ENCODE measurements around the gene MTRR. TPM values are rescaled to one million over a fixed set of nuclear protein-coding genes. Genes with fewer than 3 reads are reported as not detected.
"Not testable (repeated sequence)": the region's sequence is repeated elsewhere in the genome, so short reads cannot be mapped to it uniquely, and the experiment has no call there.

The MTRR gene
- total RNA-seq, 5 donors from 2014 or later (not counting 1 experiment from before 2014, with no cell fraction given) = 66.9 to 90.2 (median 83.0) TPM

DNA sequence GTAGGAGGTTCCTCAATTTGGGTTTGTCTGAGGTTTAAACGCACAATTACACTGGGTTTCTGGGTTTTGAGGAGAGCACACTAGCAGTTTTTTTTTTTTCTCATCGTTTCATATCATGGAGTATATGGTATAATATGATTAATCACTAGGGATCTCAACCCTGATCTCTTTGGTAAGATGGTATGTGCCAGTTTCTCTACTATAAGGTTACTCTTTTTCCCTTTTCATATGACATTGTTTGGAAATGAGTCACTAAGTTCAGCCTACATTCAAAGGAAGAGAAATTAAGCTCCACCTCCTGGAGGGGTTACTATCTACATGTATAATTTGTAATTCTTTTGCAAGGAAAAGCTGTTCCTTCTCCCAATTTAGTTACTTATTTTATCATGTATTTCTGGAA is 35.2 kb downstream of the MTRR start:
- no peak overlapping the region for H3K27ac Mint-ChIP-seq

DNA sequence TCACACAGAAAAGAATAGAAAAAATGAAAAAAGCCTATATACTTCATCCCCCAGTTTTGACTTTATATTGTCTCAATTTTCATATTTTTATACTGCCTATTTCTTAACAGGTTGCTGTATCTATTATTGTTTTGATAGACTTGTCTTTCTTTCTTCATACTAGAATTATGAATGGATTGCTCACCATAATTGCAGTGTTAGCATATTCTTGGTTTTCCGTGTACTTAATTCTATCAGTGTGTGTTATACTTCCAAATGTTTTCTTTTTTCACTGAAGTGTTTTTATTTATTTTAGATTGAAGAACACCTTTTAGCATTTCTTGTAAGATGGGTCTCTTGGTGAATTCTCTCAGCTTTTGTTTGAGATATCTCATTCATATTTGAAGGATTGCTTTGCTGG is 38.7 kb downstream of the MTRR start:
- no peak for DNase-seq
- Mint-ChIP-seq H3K9me3 (peaks cover 11 to 39% (median 35%) of the 10 kb centered on the region in 3 donors), H3K4me3 (no peak overlapping the region), H3K27ac (no peak overlapping the region), H3K27me3 (no peaks in the 10 kb centered on the region), H3K36me3 (peaks cover 86% of the 10 kb centered on the region), H3K4me1 (peaks cover 0 to 5% (median 0%) of the 10 kb centered on the region in 3 donors)
- no peak overlapping the region for H3K4me3 ChIP-seq (ENCODE audit: control insufficient read depth in 1 of 2, extremely low read depth in 1 of 2, low read length in 1 of 2)
- no peaks in the 10 kb centered on the region for H3K27me3 ChIP-seq (replicated peaks in 1 of 2; ENCODE audit: control insufficient read depth in 2 of 2, extremely low read depth in 1 of 2, insufficient read depth in 2 of 2, low read length in 1 of 2)
- ChIA-PET POLR2A (no interaction called here), CTCF (no interaction called here)
- peaks cover 0 to 14% of the 10 kb centered on the region in 2 donors for H3K36me3 ChIP-seq (ENCODE audit: control insufficient read depth in 2 of 2, extremely low read depth in 1 of 2, insufficient read depth in 1 of 2, low read length in 1 of 2)
- H3K4me1 ChIP-seq (ENCODE audit: control insufficient read depth in 1 of 2, extremely low read depth in 1 of 2, insufficient read depth in 2 of 2, low read length in 2 of 2) = no peaks in the 10 kb centered on the region
- WGBS (ENCODE audit: insufficient coverage) = no CpG with 5 or more reads among the region's 1 CpG
- ATAC-seq (replicated peaks in 1 of 4) = no peak
- no peak overlapping the region for H3K27ac ChIP-seq (ENCODE audit: low read length)
- peaks cover 9% of the 10 kb centered on the region for H3K9me3 ChIP-seq

More for the DNA sequence above, 35.2 kb downstream of the MTRR start:
- H3K4me3 Mint-ChIP-seq = no peak overlapping the region
- no peak for DNase-seq
- H3K36me3 Mint-ChIP-seq = peaks cover 84% of the 10 kb centered on the region
- no peak for ATAC-seq (replicated peaks in 1 of 4)
- Histone ChIP-seq H3K4me1 (ENCODE audit: control insufficient read depth in 1 of 2, extremely low read depth in 1 of 2, insufficient read depth in 2 of 2, low read length in 2 of 2) (no peaks in the 10 kb centered on the region), H3K27me3 (replicated peaks in 1 of 2; ENCODE audit: control insufficient read depth in 2 of 2, extremely low read depth in 1 of 2, insufficient read depth in 2 of 2, low read length in 1 of 2) (no peaks in the 10 kb centered on the region), H3K36me3 (ENCODE audit: control insufficient read depth in 2 of 2, extremely low read depth in 1 of 2, insufficient read depth in 1 of 2, low read length in 1 of 2) (peaks cover 0 to 40% of the 10 kb centered on the region in 2 donors), H3K27ac (ENCODE audit: low read length) (no peak overlapping the region), H3K4me3 (ENCODE audit: control insufficient read depth in 1 of 2, extremely low read depth in 1 of 2, low read length in 1 of 2) (no peak overlapping the region), H3K9me3 (peaks cover 9% of the 10 kb centered on the region)
- ChIA-PET POLR2A (no interaction called here), CTCF (no interaction called here)
- WGBS (ENCODE audit: insufficient coverage) = no CpG with 5 or more reads among the region's 2 CpGs
- H3K9me3 Mint-ChIP-seq = peaks cover 9 to 21% (median 19%) of the 10 kb centered on the region in 3 donors
- H3K27me3 Mint-ChIP-seq = no peaks in the 10 kb centered on the region
- peaks cover 0 to 5% (median 0%) of the 10 kb centered on the region in 3 donors for H3K4me1 Mint-ChIP-seq

DNA sequence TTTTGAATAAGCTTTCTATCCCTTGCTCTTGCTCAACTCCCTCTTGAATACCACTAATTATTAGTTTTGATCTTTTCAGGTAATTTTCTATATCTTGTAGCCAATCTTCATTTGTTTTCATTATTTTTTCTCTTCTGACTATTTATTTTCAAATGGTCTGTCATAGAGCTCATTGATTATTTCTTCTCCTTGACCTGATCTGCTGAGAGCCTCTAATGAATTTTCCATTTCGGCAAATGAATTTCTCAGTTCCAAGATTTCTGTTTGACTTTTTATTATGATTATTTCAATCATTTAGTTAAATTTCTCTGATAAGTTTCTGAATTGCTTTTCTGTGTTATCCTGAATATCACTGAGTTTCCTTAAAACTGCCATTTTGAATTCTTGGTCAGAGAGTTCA is 39.4 kb downstream of the MTRR start:
- no CpG with 5 or more reads among the region's 1 CpG for WGBS (ENCODE audit: insufficient coverage)
- Histone ChIP-seq H3K4me1 (ENCODE audit: control insufficient read depth in 1 of 2, extremely low read depth in 1 of 2, insufficient read depth in 2 of 2, low read length in 2 of 2) (no peaks in the 10 kb centered on the region), H3K36me3 (ENCODE audit: control insufficient read depth in 2 of 2, extremely low read depth in 1 of 2, insufficient read depth in 1 of 2, low read length in 1 of 2) (peaks cover 0 to 7% of the 10 kb centered on the region in 2 donors), H3K27me3 (replicated peaks in 1 of 2; ENCODE audit: control insufficient read depth in 2 of 2, extremely low read depth in 1 of 2, insufficient read depth in 2 of 2, low read length in 1 of 2) (no peaks in the 10 kb centered on the region), H3K9me3 (peaks cover 9% of the 10 kb centered on the region), H3K27ac (ENCODE audit: low read length) (no peak overlapping the region), H3K4me3 (ENCODE audit: control insufficient read depth in 1 of 2, extremely low read depth in 1 of 2, low read length in 1 of 2) (no peak overlapping the region)
- ATAC-seq (replicated peaks in 1 of 4) = no peak
- H3K36me3 Mint-ChIP-seq = peaks cover 88% of the 10 kb centered on the region
- H3K4me3 Mint-ChIP-seq = no peak overlapping the region
- no peak for DNase-seq
- ChIA-PET POLR2A (no interaction called here), CTCF (no interaction called here)
- H3K4me1 Mint-ChIP-seq = peaks cover 0 to 5% (median 0%) of the 10 kb centered on the region in 3 donors
- H3K27ac Mint-ChIP-seq = no peak overlapping the region
- H3K9me3 Mint-ChIP-seq = peaks cover 18 to 46% (median 42%) of the 10 kb centered on the region in 3 donors
- H3K27me3 Mint-ChIP-seq = no peaks in the 10 kb centered on the region

DNA sequence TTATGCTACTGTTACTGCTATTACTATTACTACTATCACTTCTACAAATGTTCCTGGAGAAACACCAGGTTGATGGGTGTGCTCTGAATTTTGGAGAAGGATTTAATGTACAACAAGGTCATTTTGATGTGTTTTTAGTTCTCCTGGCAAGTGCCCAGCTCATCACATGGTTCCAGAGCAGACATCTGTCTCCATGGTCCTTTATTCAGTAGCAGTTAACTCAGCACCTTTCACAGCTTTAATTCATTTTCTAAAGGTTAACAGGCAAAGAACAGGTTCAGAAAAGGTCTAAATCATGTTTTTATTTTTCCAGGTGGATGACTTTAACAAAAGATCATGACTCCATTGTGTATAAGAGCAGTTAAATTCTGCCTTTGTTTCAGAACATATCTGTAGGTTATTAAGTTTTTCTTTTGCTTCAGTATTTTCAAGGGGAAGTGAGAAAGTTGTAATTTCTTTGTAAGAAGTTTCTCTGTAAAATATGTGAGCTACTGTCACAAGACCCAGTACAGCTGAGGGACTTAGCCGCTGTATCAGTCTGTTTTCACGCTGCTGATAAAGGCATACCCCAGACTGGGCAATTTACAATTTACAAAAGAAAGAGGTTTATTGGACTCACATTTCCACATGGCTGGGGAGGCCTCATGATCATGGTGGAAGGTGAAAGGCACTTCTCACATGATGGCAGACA is 41.9 kb downstream of the MTRR start:
- peaks cover 0 to 3% of the 10 kb centered on the region in 2 experiments for H3K27me3 ChIP-seq (replicated peaks in 1 of 2; ENCODE audit: control insufficient read depth in 2 of 2, extremely low read depth in 1 of 2, insufficient read depth in 2 of 2, low read length in 1 of 2)
- peaks cover 9% of the 10 kb centered on the region for H3K9me3 ChIP-seq
- ChIA-PET POLR2A (no interaction called here), CTCF (no interaction called here)
- ATAC-seq (replicated peaks in 1 of 4) (no peak), DNase-seq (no peak)
- Mint-ChIP-seq H3K9me3 (peaks cover 18 to 55% (median 44%) of the 10 kb centered on the region in 3 donors), H3K27me3 (no peaks in the 10 kb centered on the region), H3K4me1 (no peaks in the 10 kb centered on the region), H3K4me3 (no peak overlapping the region), H3K36me3 (peaks cover 63% of the 10 kb centered on the region), H3K27ac (no peak overlapping the region)
- no CpG with 5 or more reads among the region's 2 CpGs for WGBS (ENCODE audit: insufficient coverage)
- H3K4me1 ChIP-seq (ENCODE audit: control insufficient read depth in 1 of 2, extremely low read depth in 1 of 2, insufficient read depth in 2 of 2, low read length in 2 of 2) = no peaks in the 10 kb centered on the region
- H3K36me3 ChIP-seq (ENCODE audit: control insufficient read depth in 2 of 2, extremely low read depth in 1 of 2, insufficient read depth in 1 of 2, low read length in 1 of 2) = peaks cover 0 to 4% of the 10 kb centered on the region in 2 donors
- no peak overlapping the region for H3K4me3 ChIP-seq (ENCODE audit: control insufficient read depth in 1 of 2, extremely low read depth in 1 of 2, low read length in 1 of 2)
- H3K27ac ChIP-seq (ENCODE audit: low read length) = no peak overlapping the region

DNA sequence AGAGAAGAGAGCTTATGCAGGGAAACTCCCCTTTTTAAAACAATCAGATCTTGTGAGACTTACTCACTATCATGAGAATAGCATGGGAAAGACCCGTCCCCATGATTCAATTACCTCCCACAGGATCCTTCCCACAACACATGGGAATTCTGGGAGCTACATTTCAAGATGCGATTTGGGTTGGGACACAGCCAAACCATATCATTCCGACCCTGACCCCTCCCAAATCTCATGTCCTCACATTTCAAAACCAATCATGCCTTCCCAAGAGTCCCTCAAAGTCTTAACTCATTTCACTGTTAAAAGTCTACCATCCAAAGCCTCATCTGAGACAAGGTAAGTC is 42.5 kb downstream of the MTRR start:
- H3K9me3 ChIP-seq; H3K36me3 ChIP-seq (ENCODE audit: control insufficient read depth in 2 of 2, extremely low read depth in 1 of 2, insufficient read depth in 1 of 2, low read length in 1 of 2); H3K4me1 Mint-ChIP-seq; ATAC-seq (replicated peaks in 1 of 4); H3K27ac Mint-ChIP-seq; H3K4me3 Mint-ChIP-seq; POLR2A ChIA-PET; DNase-seq; H3K4me1 ChIP-seq (ENCODE audit: control insufficient read depth in 1 of 2, extremely low read depth in 1 of 2, insufficient read depth in 2 of 2, low read length in 2 of 2); H3K27me3 ChIP-seq (replicated peaks in 1 of 2; ENCODE audit: control insufficient read depth in 2 of 2, extremely low read depth in 1 of 2, insufficient read depth in 2 of 2, low read length in 1 of 2); H3K27me3 Mint-ChIP-seq; H3K27ac ChIP-seq (ENCODE audit: low read length); CTCF ChIA-PET; H3K4me3 ChIP-seq (ENCODE audit: control insufficient read depth in 1 of 2, extremely low read depth in 1 of 2, low read length in 1 of 2): not testable (repeated sequence)
- 96% methylated on average over 3 of the region's 3 CpGs for WGBS (ENCODE audit: insufficient coverage)
- Mint-ChIP-seq H3K9me3 (peaks cover 18 to 55% (median 44%) of the 10 kb centered on the region in 3 donors), H3K36me3 (peaks cover 58% of the 10 kb centered on the region)

DNA sequence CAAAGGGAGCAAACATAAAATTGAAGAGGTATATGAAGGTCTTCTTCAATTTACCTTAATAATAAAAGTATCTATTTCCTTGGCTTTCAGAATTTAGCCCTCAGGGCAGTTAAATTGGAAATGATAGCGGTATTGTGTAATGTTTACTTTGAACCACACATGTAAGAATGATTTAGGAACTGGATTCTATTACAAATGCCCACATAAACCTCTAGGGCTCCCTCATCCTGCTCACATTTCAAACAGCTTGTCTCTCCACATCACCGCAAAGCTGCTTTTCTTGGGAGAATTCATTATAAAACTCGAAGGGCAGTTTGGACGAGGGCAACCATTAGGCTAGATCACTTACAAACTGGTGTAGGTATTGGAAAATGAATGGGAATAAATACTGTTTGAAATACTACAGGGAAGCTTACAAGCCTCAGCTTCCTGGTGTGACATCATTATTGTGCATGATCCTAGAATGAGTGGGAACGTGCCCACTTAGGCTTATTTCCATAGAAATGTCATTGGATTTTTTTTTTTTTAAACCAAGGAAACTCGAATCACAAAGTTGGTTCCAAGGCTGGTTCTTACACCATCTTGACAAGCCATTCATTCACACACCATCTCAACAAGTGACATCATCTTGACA is 47.3 kb downstream of the MTRR start:
- DNase-seq (no peak), ATAC-seq (replicated peaks in 1 of 4) (no peak)
- WGBS (ENCODE audit: insufficient coverage) = 100% methylated on average over 1 of the region's 6 CpGs
- Histone ChIP-seq H3K4me1 (ENCODE audit: control insufficient read depth in 1 of 2, extremely low read depth in 1 of 2, insufficient read depth in 2 of 2, low read length in 2 of 2) (no peaks in the 10 kb centered on the region), H3K4me3 (ENCODE audit: control insufficient read depth in 1 of 2, extremely low read depth in 1 of 2, low read length in 1 of 2) (no peak overlapping the region), H3K9me3 (no peaks in the 10 kb centered on the region), H3K27ac (ENCODE audit: low read length) (no peak overlapping the region), H3K27me3 (replicated peaks in 1 of 2; ENCODE audit: control insufficient read depth in 2 of 2, extremely low read depth in 1 of 2, insufficient read depth in 2 of 2, low read length in 1 of 2) (peaks cover 0 to 3% of the 10 kb centered on the region in 2 experiments), H3K36me3 (ENCODE audit: control insufficient read depth in 2 of 2, extremely low read depth in 1 of 2, insufficient read depth in 1 of 2, low read length in 1 of 2) (no peaks in the 10 kb centered on the region)
- ChIA-PET CTCF (no interaction called here), POLR2A (no interaction called here)
- H3K27me3 Mint-ChIP-seq = peaks cover 1 to 5% of the 10 kb centered on the region in 2 donors
- no peaks in the 10 kb centered on the region for H3K4me1 Mint-ChIP-seq
- no peak overlapping the region for H3K4me3 Mint-ChIP-seq
- no peak overlapping the region for H3K27ac Mint-ChIP-seq
- H3K36me3 Mint-ChIP-seq = peaks cover 15% of the 10 kb centered on the region
- peaks cover 9 to 22% (median 19%) of the 10 kb centered on the region in 3 donors for H3K9me3 Mint-ChIP-seq
